B cell (primary cell): ENCODE results near the gene HIP1R.

ENCODE experiments used
- CTCF ChIP-seq: fragments of 200-600 bp; IDR thresholded peaks from one replicate; pipeline ENCODE4 v1.8.0; 2022; ENCODE audit warnings: antibody characterized with exemption, mild to moderate bottlenecking
- EZH2 ChIP-seq: IDR thresholded peaks from 2 replicates; pipeline ENCODE4 v1.6.1; 2012; ENCODE audit warnings: borderline replicate concordance, low read depth, mild to moderate bottlenecking, moderate library complexity, low read length; ENCODE audit not compliant: insufficient read depth, poor library complexity, severe bottlenecking

GRCh38 chr12:122853582-122854245 is 18.5 kb downstream of the HIP1R start:
- TF ChIP-seq CTCF: no peak
- no peak for TF ChIP-seq EZH2
